GM18519 (cell line): ENCODE results near the gene KRT9.

Experiments
- ATAC-seq: cut with Tn5 transposase; IDR thresholded peaks from one replicate; pipeline ENCODE4 v1.9.1; 2021; ENCODE audit warnings: mild to moderate bottlenecking, moderate library complexity; ENCODE audit not compliant: unreplicated experiment, low FRiP score

KRT9 gene

GRCh38 chr17:41532947-41533570, 38.8 kb downstream of the KRT9 start:
- no peak for ATAC-seq

- ATAC-seq: no peak
These were observed 39.9 kb downstream of the KRT9 start for GRCh38 chr17:41531993-41532392.

GRCh38 chr17:41530062-41531048, 41.5 kb downstream of the KRT9 start:
- ATAC-seq: no peak

GRCh38 chr17:41529491-41529915, 42.4 kb downstream of the KRT9 start:
- ATAC-seq: no peak

- ATAC-seq: no peak
These were observed 42.9 kb downstream of the KRT9 start for GRCh38 chr17:41528959-41529353.

- no peak for ATAC-seq
These were observed 44.5 kb downstream of the KRT9 start for GRCh38 chr17:41527063-41528023.

GRCh38 chr17:41524261-41524660, 47.6 kb downstream of the KRT9 start:
- no peak for ATAC-seq

- ATAC-seq: no peak
These were observed 48.1 kb downstream of the KRT9 start for GRCh38 chr17:41523787-41524186.

GRCh38 chr17:41523225-41523593, 48.6 kb downstream of the KRT9 start:
- no peak for ATAC-seq

GRCh38 chr17:41522301-41523224, 49.3 kb downstream of the KRT9 start:
- ATAC-seq: no peak

- ATAC-seq: no peak
These were observed 50.1 kb downstream of the KRT9 start for GRCh38 chr17:41521574-41522261.

- no peak for ATAC-seq
These were observed 50.9 kb downstream of the KRT9 start for GRCh38 chr17:41520821-41521521.

GRCh38 chr17:41519501-41520224, 52.2 kb downstream of the KRT9 start:
- ATAC-seq: no peak

GRCh38 chr17:41518789-41519449, 52.9 kb downstream of the KRT9 start, which contains the start of gene KRT15:
Gene KRT15, minus strand, starts transcription at chr17:41518890. Its CDS starts 63 bp downstream, at chr17:41518827.
- ATAC-seq: no peak

GRCh38 chr17:41518031-41518430, 53.8 kb downstream of the KRT9 start:
- no peak for ATAC-seq

GRCh38 chr17:41516830-41517283, 55.0 kb downstream of the KRT9 start:
- ATAC-seq: no peak
